Chondrocyte (in vitro differentiated cells): ENCODE data around the gene LBR. TPM values are rescaled to one million over a fixed set of nuclear protein-coding genes. Genes with fewer than 3 reads are reported as not detected.

ENCODE experiments used
- DNase-seq: peaks from one replicate; pipeline ENCODE4 v3.0.0; 2021; ENCODE audit warnings: mixed read lengths, low spot score
- H3K27ac Mint-ChIP-seq: one replicate; pipeline ENCODE4 v1.8.0; 2021; ENCODE audit warnings: mild to moderate bottlenecking, moderate library complexity, mixed read lengths; ENCODE audit not compliant: unreplicated experiment
- H3K27me3 Mint-ChIP-seq: 2 replicates; pipeline ENCODE4 v1.8.0; 2021; ENCODE audit warnings: low read depth, mixed read lengths
- H3K36me3 Mint-ChIP-seq: 2 replicates; pipeline ENCODE4 v1.8.0; 2021; ENCODE audit warnings: low read depth, mixed read lengths
- H3K4me1 Mint-ChIP-seq: 2 replicates; pipeline ENCODE4 v1.8.0; 2021; ENCODE audit warnings: low read depth, mild to moderate bottlenecking, mixed read lengths
- H3K4me3 Mint-ChIP-seq: one replicate; pipeline ENCODE4 v1.8.0; 2021; ENCODE audit warnings: mild to moderate bottlenecking, moderate library complexity, mixed read lengths; ENCODE audit not compliant: unreplicated experiment
- H3K9me3 Mint-ChIP-seq: 2 replicates; pipeline ENCODE4 v1.8.0; 2021; ENCODE audit warnings: low read depth, mixed read lengths
- total RNA-seq: library from RNA; stranded (reverse); gene quantifications from 3 replicates; pipeline ENCODE4 v1.2.1, GENCODE V29; 2021
- TF ChIP-seq, protein P1 (sequence below): fragments of 200-600 bp; sonication (generic); IDR thresholded peaks from 2 replicates; pipeline ENCODE4 v1.5.0; 2021; ENCODE audit warnings: antibody characterized with exemption, mild to moderate bottlenecking, moderate library complexity

The LBR gene
- total RNA-seq, 1 donor from 2014 or later: 24.4 TPM

DNA sequence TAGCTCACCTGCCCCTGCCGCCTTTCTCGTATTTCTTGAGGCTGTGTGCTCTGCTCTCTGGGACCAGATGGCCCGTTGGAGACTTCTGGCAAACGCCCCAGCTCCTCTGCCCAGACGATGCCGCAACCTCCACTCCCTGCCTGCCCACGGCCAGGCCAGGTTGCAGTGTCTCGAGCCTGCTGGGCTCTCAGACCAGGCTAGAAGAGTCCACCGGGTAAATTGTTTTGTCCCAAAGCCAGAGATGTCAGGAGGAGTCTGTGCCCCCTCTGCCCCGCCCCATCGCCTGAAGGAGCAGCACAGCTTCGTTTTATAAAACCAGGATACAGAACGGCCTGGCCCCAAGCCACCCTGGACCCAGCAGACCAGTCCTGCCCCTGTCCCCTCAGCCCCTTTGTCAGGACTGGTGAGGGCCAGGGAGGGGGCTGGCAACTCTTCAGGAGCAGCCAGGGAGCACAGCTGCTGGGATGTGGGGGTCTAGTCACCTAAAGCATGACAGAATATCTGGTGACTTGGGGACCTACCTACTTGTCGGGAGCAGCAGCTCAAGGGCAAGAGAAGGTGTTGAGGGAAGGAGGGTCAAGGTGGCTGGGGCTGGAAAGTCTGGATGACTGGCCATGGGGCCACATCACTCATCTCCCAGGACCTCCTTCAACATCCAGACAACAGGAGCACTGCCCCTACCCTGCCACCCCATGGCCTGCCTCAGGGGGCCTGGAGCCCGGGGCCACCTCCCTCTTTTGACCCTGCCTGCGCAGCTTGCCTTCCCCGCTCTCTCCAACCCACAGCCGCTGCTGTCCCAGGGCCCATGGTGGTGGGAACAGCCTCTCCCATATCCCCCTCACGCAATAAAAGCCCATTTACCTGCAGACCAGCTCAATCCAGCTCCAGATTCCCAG is 33.9 kb upstream of the LBR start:
- Mint-ChIP-seq H3K4me1 (peaks cover 54% of the 10 kb centered on the region), H3K27me3 (no peaks in the 10 kb centered on the region), H3K27ac (no peak overlapping the region), H3K4me3 (no peak overlapping the region), H3K9me3 (no peaks in the 10 kb centered on the region), H3K36me3 (no peaks in the 10 kb centered on the region)
- TF ChIP-seq, protein P1, sequence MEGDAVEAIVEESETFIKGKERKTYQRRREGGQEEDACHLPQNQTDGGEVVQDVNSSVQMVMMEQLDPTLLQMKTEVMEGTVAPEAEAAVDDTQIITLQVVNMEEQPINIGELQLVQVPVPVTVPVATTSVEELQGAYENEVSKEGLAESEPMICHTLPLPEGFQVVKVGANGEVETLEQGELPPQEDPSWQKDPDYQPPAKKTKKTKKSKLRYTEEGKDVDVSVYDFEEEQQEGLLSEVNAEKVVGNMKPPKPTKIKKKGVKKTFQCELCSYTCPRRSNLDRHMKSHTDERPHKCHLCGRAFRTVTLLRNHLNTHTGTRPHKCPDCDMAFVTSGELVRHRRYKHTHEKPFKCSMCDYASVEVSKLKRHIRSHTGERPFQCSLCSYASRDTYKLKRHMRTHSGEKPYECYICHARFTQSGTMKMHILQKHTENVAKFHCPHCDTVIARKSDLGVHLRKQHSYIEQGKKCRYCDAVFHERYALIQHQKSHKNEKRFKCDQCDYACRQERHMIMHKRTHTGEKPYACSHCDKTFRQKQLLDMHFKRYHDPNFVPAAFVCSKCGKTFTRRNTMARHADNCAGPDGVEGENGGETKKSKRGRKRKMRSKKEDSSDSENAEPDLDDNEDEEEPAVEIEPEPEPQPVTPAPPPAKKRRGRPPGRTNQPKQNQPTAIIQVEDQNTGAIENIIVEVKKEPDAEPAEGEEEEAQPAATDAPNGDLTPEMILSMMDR: no peak
- peak; percentile 75 for DNase-seq

DNA sequence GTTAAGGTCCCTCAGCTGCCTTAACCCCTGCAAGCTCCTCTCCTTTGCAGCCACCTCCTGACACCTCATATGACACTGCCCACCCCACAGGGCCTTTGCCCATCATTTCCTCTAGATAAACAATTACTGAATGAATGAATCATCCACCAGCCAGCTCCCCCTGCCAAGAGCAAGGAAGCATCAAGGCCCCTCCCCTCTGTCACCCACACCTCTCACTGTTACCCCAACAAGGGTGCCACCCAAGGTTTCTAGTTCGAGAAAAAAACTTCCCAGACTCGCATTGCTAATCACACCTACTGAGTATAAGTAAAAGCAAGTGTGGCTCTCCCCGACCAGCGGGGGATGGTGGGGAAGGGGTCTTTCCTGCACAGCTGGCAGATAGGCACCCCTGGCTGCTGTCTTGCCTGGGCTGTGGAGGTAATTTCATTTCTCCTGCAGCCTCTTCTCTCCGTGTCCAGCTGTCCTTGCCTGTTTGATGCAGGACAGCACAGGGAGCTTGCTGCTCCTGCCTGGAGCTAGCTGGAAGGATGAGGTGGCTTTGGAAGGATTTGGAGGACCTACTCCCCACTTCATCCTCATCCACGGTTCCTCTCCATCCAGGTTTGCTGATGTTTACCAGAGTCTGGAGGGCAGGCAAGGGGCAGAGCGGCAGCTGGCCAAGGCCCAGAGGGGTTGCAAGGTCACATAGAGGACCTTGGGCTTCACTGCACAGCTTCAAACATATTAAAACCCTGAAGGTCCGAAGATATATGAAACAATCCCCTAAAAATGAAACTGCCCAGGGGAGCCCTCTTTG is 33.1 kb upstream of the LBR start:
- H3K36me3 Mint-ChIP-seq: no peaks in the 10 kb centered on the region
- H3K27me3 Mint-ChIP-seq: no peaks in the 10 kb centered on the region
- TF ChIP-seq, protein P1: no peak
- peak; percentile 49 for DNase-seq
- no peak overlapping the region for H3K4me3 Mint-ChIP-seq
- H3K27ac Mint-ChIP-seq: no peak overlapping the region
- no peaks in the 10 kb centered on the region for H3K9me3 Mint-ChIP-seq
- peaks cover 54% of the 10 kb centered on the region for H3K4me1 Mint-ChIP-seq

DNA sequence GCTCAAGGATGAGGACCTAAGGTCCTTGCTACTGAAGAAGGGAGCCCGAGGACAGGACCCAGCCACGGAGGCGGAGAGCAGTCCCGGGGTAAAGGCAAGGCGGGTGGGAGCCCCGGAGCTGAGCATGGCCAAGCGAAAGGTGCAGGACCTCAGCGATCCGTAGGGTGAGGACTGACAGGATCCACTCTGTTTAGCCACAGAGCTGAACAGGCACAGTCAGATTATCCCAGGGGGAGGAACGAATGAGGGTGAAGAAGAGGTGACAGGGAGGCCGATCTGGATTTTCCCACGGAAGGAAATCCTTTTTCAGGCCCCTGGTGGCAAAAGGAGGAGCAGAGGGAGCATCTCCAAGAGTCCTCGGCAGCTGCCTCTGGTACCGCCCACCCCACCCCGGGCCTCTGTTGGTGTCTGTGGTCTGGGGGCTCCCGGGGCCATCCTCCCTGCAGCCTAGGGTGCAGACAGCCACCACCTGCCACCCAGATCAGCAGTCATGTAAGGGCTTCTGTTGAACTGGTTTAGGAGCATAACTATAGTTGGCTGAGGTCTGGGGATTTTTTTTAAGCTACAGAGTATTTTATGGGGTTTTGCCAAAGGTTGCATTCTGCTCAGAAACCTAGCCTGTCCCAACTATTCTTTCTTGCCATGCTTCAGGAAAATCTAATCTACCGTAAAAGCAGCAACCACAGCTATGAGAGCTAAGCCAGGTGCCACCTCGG is 32.3 kb upstream of the LBR start:
- Mint-ChIP-seq H3K27ac (no peak overlapping the region), H3K36me3 (no peaks in the 10 kb centered on the region), H3K27me3 (no peaks in the 10 kb centered on the region), H3K4me1 (peaks cover 50% of the 10 kb centered on the region), H3K4me3 (no peak overlapping the region), H3K9me3 (no peaks in the 10 kb centered on the region)
- TF ChIP-seq, protein P1: no peak
- DNase-seq: peak; percentile 84

DNA sequence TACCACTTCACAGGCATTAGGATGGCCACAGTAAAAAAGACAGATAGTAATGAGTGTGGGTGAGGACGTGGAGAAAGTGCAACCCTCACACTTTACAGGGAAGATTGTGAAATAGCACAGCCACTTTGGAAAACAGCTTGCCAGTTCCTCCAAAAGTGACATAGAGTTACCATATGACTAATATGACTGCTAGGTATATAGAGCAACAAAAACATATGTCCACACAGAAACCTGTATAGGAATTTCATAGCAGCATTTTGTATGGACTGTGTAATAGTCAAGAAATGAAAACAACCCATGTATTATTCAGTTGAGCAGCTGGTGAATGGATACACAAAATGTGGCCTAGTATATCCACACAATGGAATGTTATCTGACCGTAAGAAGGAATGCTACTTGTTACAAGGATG is 30.4 kb upstream of the LBR start:
- no peaks in the 10 kb centered on the region for H3K9me3 Mint-ChIP-seq

More for the DNA sequence above, 30.4 kb upstream of the LBR start:
- Mint-ChIP-seq H3K36me3 (no peaks in the 10 kb centered on the region), H3K27me3 (no peaks in the 10 kb centered on the region), H3K27ac (no peak overlapping the region), H3K4me1 (peaks cover 56% of the 10 kb centered on the region), H3K4me3 (no peak overlapping the region)
- TF ChIP-seq, protein P1: no peak
- no peak for DNase-seq
